Stimulated activated CD4-positive, alpha-beta T cell treated with anti-CD3 and anti-CD28 coated beads, Interleukin-1b, Interleukin-23, amount 100 ng/mL, for 4 hours (primary cell): ENCODE results near the gene HOXB1.

ENCODE experiments used
- DNase-seq, 2 donors: peaks; one replicate each; pipeline ENCODE4 v3.0.0-alpha.2; 2020; ENCODE audit warnings: low read depth in 2 of 2

HOXB1 gene

DNA sequence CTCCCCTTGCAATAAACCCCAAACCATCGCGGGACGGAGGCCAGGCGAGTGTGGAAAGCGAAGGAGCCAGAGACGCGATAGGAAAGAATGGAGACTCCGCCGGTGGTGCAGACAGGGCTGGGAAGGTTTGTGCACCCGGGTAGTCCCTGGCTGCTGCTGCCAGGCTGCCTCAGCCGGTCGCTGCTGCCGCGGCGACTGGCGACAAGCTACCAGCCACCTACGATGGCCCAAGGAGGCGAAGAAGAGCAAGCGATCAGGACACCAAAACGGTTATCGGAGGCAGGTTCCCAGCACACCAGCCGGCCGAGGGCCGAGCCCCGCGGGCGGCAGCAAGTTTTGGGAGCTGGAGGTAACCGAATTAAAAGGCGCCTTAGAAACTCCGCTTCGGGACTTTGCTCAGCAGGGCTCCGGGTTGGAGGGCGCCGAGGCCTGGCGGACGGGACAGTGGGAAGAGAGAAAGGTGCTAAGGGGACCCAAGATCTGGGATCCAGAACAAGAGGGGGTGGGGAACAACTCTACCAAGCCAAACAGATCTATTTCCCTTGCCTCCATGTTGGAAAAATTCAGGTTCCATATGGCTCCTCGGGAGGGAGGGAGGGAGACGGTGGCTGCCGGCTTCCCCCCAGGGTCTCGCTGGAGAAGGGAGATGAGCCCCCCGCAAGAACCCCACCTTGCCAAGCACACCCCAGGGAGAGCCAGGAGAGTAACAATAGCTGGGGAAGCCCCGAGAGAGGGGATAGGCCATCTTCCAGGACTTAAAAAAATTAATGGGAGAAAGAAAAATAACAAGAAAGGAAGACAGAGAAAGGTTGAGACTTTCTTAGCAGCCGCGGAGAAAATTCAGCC, 23.8 kb upstream of the HOXB1 start:
- no peak for DNase-seq

DNA sequence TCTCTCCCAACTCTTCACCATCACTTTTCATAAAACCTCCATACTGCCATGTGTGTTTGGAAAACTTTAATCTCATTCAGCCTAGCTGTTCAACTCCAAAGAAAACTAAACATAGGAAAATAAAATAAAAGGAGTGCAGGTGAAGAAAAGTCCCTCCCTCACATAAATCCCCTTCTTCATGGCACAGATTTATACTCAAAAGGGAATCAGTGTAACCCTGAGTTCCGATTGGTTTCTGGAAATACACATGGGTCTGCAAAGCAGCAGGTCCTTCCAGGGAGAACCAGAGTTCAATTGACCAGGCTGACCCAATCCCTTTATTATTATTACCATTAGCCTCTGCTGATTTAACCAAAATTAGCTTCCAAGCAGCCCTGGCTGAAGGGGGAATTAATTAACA, 23.0 kb upstream of the HOXB1 start:
- DNase-seq: no peak

DNA sequence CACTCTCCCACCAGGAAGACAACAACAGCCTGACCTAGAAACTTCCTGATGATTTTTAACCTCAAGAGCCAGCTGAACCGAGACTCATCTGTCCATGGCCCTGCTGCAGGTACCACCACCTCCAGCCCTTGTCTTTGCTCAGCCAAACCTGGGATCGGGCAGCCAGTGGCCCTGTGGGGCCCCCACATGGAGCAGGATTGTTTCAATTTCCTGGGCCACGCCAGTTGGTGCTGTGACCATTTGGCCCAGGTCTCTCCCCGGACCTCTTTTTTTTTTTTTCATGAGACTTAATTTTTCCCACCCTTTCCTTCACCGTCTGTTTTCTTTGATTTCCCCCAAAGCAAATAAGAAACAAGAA, 22.4 kb upstream of the HOXB1 start:
- no peak for DNase-seq

DNA sequence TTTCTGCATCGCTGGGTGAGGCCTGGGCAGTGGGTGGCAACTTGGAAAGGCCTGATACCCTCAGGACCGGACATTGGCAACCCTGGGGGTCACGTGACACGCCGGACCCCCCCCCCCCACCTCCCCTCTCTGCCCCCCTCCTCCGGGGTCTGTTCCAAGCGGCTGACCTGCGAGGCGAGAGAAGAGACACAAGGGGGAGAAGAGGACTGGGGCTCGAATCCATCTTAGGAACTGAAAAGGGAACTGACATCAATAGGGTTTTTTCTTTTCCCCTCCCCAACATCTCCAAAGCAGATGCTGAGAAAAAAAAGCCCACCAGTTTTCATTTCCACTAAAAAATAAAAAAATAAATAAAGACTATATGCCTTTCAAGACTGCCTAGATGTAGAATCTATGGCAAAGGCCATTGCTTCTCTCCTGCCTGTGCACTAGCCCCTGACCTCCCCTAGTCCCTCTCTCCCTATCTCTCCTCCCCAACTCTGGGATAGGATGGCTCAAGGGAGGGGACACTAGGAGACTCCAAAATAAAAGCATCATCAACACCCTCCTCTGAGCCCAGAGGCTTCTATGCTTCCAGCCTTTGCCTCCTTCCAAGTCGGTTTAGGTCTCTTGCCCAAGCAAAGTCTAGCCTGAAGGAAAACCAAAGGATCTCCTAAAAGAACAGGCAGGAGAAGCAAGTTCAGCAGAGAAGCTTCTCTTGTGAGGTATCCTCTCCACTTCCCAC, 21.8 kb upstream of the HOXB1 start:
- no peak for DNase-seq

DNA sequence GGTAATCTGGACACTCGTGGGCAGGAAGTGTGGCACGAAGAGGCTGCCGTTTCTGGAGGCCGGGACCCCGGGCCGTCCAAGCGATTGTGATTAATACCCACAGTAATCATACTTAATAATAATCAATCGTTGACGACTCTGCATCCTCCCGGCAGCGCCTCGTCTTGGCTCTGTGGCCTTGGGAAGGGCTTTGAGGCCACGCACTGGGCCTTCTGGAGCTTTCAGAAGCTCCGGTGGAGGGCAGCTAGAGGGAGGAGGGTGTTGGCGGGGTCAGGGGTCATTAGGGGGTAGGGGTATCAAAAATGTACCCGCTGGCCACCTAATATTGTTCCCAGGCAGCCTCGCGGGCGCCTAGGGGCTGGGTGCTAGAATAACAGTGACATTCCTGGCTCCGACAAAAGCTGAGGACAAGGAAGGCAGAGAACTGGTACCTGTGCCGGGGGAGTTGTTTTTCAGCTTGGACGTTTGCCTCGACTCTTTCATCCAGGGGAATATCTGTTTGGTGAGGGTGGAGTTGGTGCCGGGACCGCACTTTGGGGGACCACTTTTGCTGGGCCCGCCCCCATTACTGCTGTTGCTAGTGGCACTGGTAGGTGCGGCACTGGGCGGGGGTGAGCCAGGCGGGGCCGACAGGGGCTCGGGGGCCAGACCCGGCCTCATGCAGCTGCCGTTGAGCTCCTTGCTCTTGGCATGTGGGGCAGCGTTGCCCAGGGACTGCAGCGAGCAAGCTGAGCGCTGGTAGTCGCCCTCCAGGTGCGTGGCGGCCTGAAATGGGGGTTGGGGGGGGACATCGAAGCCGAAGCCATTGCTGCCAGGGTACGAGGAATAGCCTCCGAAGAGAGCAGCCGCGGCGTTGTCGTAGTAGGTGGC, 21.0 kb upstream of the HOXB1 start:
- no peak for DNase-seq

DNA sequence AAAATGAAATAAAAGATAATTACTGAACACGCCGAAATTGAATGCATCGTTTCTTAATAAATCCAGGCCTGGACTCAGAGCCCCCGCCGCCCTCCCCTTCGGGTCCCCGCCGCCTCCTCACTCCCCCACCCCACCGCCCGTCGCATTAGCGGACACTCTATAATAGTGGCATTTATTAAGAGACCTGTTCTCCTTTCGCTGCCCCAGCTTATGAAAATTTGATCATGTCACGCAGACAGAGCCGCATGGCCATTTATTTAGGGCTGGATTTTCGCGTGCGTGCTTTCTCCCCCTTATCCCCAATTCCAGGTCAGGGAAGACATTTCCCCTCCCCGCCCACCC, 20.4 kb upstream of the HOXB1 start:
- no peak for DNase-seq

DNA sequence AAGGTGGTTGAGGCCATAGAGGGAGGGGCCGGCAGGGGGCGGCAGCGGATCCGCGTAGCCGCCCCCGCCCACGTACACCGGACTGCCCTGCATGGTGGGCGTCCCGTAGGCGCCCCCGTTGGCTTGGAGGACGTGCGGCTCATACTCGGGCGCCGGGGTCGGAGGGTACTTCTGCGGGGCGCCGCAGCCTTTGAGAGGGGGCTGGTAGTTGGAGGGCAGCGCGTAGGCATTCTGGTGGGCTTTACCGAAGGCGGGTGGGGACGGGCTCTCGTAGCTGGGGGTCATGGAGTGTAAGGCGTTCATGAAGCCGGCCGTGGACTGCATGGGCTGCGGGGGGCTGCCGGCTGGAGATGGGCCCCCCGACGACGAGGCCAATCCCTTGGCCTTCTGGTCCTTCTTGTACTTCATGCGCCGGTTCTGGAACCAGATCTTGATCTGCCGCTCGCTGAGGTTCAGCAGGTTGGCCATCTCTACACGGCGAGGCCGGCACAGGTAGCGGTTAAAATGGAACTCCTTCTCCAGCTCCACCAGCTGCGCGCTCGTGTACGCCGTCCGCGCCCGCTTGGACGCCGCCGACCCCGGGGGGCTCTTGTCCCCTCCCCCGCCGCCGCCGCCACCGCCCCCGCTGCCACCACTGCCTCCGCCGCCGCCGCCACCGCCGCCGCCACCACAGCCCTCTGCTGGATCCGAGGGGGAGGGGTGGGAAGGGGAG, 19.8 kb upstream of the HOXB1 start:
- no peak for DNase-seq

DNA sequence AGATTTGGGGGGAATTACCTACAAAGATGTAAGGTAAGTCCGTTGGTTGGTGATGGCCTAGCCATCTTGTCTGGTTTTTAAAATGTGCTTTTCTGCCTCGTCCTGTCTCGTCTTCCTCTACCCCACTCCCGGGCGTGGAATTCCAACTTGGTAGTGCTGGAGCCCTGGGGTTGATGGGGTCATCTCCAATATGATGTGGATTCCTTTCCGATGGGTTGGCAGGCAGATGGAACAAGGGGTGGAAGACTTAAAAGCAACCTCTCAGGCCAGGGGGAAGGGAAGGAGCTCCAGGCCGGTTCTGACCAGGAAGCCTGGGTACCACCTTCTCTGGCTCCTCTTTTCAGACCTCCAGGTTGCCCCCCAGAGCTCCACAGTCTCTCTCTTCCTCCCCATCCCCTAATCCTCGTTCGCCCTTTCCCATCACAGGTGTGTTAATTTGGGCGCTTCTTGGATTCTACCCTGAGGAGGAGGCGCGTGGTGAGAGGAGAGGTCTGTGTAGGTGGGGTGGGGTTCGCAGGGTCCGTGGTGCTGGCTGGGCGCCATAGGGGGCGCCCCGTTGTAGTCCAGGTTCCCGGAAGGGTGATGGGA, 19.2 kb upstream of the HOXB1 start:
- no peak for DNase-seq

DNA sequence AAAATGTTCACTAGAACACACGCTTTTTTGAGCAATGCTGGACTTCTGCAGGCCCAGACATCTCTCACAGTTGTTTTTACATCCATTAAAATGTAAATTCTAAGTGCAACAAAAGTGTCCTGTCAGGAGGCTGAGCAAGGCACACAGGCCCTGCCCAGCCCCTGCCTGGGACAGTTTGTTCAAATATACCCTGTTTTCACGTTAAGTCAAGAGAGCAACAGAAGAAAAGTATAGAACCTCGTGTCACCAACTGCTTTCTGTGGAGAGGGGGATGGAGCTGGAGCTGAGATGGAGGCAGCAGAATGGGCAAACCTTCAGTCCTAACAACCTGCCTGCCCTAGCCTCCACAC, 18.4 kb upstream of the HOXB1 start:
- no peak for DNase-seq

DNA sequence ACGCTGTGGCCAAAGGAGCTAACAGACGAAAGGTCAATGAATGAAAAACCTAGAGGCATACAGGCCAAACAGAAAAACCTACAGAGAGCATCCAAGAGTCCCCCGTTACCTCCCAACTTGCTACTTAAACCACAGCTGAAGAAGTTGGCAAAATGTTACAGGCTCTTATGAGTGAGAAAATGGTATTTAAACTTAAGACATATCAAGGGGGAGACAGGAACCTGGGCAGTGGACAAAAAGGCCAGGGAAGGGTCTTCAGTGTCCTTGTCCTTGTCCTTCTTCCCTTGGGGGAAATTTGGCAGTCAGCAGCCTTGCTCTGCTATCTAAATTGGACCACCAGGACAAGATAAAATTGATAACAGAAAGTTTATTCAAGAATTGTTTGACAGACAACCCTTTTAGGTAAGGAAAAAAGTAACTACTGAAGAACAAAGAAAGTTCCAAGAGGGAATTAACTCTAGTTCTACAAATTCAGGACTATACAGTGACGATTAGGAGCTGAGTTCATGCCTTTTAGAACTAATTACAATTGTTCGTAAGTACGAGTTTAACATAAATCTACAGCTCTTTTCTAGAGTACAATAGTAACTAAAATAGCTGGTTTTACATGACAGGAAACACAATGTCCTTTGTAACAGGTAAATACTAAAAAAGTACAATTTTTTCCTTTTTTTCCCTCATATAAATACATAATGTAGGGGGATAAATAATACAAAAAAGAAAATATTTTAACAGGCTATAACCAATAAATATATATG, 17.9 kb upstream of the HOXB1 start:
- no peak for DNase-seq

DNA sequence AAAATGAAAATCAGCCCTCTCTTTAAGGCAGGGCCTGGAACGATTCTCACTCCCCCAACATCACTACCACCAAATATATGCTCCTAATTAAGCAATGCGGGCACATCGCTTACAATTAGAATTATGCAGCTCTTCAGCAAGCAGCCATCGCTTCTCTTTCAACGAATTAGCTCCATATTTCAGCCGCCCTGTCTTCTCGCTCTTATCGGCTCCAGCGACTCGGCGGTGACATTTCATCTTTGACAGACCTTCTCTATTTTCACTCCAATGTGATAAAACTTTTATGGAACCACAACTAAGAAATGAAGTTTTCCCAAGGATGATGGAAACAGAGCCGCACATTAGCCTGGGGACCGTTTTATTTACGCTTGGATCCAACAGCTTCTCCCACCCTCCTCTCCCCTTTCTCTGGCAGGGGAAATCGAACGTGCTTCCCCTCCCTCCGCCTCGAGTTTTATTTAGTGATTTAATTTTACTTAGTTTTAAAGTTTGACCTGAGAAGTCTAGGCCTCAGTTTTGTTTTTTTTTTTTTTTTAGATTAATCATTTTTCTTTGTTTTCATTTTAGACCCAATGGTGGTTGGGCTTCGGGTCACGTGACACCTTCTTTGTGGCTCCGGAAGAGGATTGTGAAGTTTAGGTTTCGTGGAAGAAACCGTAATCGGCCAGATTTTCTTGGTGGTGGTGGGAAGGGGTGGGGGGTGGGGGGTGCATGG, 17.2 kb upstream of the HOXB1 start:
- no peak for DNase-seq

DNA sequence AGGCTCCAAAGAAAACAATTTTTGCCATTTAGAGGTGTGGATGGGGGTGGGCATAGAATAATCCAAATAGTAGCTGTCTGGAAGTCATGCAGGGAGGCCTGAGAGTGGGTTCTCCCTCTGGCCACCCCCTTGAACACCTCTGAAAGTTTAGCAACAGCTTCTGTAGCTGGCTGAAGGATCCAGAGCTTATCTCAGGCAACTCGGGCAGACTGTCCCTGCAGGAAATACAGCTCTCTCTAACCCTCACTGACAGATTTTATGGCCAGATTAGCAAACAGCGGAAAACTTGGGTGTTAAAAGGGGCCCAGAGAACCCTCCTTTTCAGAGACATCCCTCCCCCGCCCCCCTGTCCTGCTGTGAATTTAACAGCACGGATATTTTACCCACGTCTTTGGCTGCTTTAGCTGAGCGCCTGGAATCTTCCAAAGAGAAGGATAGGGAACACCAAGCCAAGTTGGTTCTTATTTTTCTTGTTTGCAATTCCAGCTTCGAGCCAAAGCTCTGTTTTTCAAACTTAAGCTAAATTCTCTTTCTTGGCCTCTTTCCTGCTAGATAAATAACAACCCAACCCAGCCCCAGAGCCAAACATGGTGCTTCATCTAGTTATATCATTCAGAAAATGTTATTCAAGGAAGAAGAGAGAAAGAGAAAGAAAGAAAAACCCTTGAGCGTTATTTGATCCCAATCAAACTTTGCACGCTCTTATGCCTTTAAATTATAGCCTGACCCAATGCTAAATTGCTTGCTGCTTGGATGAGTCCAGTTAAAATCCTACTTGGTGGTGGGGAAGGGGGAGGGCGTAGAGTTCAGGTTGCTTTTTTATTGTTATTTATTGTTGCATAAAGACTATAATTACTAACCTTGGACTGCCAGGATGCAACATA, 16.4 kb upstream of the HOXB1 start:
- no peak for DNase-seq

DNA sequence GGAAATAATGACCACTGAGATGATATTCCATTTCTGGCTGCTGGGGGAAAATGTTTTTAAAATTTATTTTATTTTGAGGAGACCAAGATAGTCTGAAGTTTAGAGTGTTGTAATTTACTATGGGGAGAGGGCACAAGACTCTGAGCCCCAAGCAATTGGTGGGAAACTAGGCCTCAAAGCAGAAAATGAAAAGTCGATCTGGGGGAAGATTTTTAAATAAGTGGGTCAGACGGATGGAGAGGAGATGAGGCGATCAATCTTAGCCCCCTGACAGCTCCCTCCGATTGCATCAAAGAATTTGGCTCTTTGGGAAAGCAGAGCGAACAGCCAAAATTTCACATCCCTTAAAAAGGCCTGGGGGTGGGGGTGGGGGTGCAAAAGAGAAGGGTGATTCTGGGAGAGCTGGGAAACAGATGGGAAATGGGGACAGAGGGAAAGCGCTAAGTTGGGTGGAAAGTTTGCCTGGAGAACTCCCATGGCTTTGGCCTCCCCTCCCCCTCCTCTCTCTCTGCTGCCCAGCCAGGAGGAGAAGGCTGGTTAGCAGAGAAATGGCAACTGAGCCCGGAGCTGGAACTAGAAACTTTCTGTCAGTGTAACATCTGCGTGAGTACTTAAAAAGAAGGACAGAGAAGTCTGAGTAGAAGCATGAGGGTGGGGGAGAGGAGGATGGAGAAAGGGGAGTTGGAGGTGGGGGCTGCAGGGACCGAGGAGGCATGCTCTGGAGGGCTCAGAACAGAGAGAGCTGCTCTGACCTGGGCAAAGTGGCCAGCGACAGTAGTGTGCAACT, 15.5 kb upstream of the HOXB1 start:
- no peak for DNase-seq

DNA sequence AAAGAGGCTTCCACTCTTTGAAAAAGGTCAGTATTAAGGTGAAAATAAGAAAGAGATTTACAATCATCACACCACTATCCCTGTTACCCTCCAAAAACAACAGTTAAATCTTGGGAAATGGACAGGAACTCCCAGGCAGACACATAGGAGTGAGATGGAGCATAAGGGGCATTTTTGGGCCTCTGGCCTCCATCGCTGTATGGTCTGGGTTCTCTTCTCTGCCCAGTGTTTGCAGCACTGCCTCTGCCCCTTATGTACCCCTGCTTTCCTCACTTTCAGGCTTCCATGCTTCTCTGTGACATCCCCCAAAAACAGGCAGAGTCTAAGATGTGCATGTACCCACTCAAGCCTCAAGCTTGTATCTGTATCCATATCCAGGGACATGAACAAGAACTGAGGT, 14.7 kb upstream of the HOXB1 start:
- no peak for DNase-seq

DNA sequence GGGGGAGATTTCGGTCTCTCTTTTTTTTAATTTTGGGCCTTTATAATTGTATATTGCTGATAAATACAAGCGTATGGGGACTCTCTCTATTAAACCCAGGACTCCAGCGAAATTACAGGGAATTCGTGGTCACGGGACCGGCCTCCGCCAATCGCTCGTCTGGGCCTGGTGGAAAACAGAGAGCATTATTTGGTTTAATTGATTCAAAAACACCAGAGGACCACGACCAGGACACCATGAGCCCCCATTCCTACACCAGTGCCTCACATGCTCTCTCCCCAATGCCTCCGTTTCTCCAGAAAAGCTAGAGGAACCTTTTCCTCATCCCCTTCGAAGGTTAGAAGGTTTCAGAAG, 14.2 kb upstream of the HOXB1 start, which contains the start of gene HOXB2:
Gene HOXB2 (minus strand): TSS at position 88 of the 354 bp plus-strand sequence. CDS start 198 bp downstream, outside the sequence.
- DNase-seq: no peak

DNA sequence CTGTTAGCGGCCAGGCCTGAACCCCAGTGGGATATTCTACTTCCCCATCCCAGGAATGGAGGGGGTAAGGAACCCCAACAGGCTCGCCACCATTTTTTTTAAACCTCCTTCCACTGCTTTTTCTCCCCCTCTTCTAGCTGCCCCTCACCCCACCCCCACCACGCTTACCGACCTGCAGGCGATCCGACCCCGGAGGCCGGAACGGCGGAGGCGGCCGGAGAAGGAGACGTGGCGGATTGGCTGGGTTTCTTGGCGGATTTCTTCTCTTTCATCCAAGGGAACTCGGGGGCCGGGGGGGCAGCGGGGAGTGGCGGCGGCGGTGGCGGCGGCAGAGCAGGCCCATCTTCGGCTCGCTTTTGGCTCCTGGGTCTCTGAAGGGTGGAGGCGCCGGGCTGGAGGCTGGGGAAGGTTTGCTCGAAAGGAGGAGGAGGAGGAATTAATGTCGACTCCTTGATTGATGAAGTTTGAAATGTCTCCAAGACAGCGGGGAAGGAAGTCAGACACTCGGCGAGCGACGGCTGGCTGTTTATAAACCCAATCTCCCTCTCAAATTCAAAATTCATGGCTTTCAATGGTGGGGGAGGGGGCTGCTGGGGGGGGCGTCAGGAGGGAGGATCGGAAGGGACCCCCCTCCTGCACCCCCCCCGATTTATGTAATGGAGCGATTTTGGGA, 13.7 kb upstream of the HOXB1 start:
- peak in 1 of 2 donors; percentile 27 for DNase-seq

DNA sequence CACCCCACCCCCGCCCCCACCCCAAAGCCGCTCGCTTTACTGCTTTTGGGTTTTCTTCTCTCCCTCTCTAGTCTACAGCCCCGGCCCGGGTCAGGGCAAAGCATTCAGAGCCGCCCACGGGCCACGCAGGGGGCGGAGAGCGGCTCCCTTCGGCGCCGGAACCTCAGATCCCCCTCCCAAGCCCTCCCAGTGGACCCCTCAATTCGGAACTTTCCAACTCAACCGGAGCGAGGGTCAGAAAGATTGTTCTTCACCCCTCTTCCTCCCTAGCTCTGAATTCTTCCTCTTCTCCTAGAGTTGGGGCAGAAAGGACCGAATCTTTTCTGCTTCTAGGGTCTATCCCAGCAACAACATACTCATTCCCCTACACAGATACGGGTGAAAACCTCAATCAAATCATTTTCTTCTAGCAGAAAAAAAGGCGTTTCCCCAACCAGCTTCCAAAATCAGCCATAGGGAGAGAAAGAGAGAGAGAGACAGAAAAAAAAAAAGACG, 13.1 kb upstream of the HOXB1 start:
- DNase-seq: peak in 1 of 2 donors; percentile 48
